NCI-H345 treated with DMSO at 0.1 percent for 48 hours (cell line): Measurements from ENCODE around the gene CENPF.
"Not testable (repeated sequence)": the region's sequence is repeated elsewhere in the genome, so short reads cannot be mapped to it uniquely, and the experiment has no call there.

ENCODE experiments used
- DNase-seq: peaks from one replicate; lab custom pipeline; 2025; ENCODE audit not compliant: unreplicated experiment; lab: John Stamatoyannopoulos, UW

The CENPF gene

GRCh38 chr1:214583824-214584554 lies 19.0 kb upstream of the CENPF start:
- no peak for DNase-seq

- DNase-seq, result peak; percentile 15
These were observed 17.9 kb upstream of the CENPF start for GRCh38 chr1:214584805-214585766.

DNA sequence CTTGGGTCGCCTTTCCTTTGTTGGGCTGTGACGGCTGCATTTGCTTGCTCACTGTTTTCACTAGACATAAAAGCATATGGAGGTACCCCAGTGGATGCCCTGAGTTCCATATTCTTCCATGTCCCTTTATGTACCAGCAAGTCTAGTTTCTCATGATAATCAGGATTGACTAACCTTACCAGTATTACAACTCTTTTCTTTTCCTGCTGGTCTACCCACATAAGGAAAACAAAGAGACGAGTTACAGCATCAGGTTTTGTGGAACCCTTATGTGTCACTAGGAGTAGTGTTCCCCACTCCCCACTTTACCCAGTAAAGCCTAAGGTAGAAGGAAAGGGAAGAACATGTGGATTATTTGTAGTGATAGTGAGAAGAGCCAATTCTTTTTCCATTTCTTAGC lies 16.4 kb upstream of the CENPF start:
- no peak for DNase-seq

GRCh38 chr1:214587165-214587564 lies 15.8 kb upstream of the CENPF start:
- DNase-seq, result no peak

DNA sequence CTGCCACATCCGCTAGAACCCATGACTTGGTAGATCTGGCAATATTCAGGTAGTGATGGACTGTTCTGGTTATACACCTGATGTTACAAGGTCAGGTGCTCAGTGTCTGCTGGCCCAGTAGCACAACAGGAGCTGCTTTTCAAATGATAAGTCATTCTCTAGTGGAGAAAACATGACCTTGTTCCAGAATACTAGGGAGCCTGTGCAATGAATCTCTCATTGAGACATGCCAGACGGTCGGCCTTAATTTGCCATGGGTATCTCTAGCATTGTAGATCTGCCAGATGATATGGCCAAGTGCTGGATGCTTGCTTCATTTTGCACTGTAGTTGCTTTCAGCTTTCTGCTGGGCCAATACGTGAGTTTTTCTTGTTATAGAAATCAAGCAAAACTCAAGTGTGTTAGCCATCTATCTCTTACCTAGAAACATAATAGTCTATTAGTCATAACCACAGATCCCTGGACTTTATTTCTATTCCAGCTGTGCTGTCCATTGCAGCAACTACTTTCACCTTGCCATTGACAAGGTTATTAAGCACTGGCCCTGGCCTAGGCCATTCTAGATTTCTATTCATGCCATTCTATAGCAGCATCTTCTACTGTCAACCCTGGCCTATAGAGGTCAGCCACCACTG lies 13.9 kb upstream of the CENPF start:
- DNase-seq, result no peak

- DNase-seq, result no peak
These were observed 12.3 kb upstream of the CENPF start for GRCh38 chr1:214590696-214591095.

DNA sequence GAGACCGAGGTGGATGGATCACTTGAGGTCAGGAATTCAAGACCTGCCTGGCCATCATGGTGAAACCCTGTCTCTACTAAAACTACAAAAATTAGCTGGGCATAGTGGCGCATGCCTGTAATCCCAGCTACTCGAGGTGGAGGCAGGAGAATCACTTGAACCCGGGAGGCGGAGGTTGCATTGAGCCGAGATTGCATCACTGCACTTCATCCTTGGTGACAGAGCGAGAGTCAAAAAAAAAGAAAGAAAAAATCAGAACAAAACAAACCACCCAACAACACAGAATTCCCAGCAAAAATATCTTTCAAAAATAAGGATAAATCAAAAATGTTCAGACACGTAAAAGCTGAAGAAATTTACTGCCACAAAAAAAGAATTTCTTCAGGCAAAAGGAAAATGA lies 11.1 kb upstream of the CENPF start:
- DNase-seq, result not testable (repeated sequence)

- no peak for DNase-seq
These were observed 9.8 kb upstream of the CENPF start for GRCh38 chr1:214593158-214593557.

- no peak for DNase-seq
These were observed 841 bp downstream of the CENPF start for GRCh38 chr1:214603819-214604252.

- DNase-seq, result no peak
These were observed 1.5 kb downstream of the CENPF start for GRCh38 chr1:214604523-214604922.

- not testable (repeated sequence) for DNase-seq
These were observed 2.5 kb downstream of the CENPF start for GRCh38 chr1:214605484-214605883.

GRCh38 chr1:214605933-214606925 lies 3.2 kb downstream of the CENPF start:
- not testable (repeated sequence) for DNase-seq

DNA sequence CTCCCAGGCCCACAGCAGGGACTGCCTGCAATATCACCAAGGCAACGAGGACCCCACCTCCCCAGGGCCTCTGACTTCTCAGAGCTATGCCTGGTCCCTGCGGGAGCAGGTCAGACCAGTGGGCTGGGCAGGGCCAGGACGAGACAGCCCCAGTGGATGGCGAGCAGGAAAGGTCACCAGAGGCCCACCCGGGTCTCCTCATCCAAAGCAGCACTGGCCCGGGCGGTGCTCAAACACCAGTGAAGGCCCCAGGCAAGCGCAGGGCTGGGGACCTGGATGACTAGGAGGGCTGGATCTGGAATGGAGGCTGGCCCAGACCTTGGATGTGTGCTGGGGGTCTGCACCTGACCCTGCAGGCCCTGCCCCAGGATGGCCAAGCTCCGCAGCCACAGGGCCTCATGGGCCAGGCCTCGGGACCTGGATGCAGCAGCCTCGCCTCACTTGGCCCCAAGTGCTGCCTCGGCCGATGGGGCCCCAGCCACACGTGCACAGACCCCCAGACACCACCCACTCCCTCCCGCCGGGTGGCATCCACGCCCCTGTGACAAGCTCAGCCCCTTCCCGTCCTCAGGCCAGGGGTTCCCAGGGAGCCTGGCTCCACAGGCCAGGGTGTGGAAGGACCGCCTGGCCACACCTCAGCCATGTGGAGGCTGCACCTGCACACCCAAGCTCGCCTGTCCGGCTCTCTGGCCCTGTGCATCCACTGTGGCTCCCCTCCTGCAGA lies 4.7 kb downstream of the CENPF start:
- not testable (repeated sequence) for DNase-seq

DNA sequence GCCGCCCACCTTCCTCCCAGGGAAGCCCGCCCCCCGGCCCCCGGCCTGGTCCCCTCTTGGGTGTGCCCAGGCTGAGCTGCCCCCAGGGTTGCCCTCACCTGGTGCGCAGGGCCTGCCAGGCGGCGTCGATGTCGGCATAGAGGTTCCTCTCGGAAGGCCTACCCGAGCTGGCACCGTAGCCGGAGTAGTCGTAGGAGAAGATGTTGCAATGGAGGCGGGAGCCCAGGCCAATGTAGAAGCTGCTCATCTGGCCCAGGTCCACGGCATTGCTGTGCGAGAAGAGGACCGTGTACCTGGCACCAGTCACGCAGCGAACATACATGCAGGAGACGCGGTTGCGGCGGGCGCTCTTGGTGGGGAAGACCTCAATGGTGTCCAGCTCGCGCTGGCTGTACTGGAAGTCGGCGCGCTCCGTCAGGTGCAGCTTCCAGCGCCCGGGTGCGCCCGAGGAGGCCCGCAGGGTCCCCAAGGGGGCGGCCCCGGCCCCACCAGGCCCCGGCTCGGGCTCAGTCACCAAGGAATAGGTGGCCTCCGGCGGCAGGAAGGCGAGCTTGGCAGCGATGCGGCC lies 5.3 kb downstream of the CENPF start:
- not testable (repeated sequence) for DNase-seq

DNA sequence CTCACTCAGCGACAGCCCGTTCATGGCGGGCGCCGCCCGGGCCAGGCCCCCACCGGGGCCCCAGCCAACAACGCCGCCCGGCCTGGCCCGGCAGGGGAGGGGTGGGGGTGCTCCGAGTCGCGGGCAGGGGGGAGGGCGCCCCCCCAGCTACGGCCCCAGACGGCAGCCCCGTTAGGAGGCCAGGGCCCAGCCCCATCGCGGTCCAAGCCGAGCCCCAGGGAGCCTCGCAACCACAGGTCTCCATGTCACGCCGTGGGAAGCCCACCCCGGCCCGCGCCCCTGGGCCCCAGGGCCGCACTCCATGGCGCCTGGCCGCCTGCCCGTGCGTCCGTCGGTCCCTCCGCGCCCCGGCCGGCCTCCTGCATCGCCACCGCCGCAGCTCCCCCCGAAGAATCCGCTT lies 5.8 kb downstream of the CENPF start:
- DNase-seq, result not testable (repeated sequence)

DNA sequence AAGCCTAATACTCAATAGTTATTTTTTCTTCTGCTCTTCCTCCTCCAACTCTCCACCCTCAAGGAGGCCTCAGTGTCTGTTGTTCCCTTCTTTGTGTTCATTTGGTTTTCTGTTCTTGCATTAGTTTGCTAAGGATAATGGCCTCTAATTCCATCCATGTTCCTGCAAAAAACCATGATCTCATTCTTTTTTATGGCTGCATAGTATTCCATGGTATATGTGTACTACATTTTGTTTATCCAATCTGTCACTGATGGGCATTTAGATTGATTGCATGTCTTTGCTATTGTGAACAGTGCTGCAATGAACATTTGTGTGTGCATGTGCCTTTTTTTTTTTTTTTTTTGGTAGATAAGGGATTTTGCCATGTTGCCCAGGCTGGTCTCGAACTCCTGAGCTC lies 6.7 kb downstream of the CENPF start:
- DNase-seq, result no peak

DNA sequence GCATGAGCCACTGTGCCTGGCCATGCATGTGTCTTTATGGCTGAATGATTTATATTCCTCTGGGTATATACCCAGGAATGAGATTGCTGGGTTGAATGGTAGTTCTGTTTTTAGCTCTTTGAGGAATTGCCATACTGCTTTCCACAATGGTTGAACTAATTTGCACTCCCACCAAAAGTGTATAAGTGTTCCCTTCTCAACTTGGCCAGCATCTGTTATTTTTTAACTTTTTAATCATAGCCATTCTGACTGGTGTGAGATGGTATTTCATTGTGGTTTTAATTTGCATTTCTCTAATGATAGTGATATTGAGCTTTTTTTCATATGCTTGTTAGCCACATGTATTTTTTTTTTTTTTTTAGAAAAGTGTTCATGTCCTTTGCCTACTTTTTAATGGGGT lies 7.1 kb downstream of the CENPF start:
- not testable (repeated sequence) for DNase-seq

DNA sequence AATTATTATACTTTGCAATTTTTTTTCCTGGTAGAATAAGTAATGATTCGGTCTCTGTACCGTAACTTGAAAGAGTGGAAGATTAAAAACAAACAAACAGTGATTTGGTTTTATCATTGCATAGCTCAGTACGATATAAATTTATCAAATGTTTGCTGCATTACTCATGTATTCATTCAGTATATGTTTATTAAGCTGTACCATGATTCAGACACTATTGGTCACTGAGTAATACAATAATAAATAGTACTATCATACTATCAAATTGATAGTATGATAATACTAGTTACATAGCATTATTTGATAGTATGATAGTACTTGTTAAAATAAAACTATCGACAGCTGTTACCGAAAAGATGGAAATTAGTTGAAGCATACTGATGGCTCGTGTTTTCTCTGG lies 12.1 kb downstream of the CENPF start:
- DNase-seq, result no peak

- no peak for DNase-seq
These were observed 12.9 kb downstream of the CENPF start for GRCh38 chr1:214615871-214616270.
